WTC11 (cell line): ENCODE data around the gene GNAO1. TPM values are rescaled to one million over a fixed set of nuclear protein-coding genes. Genes with fewer than 3 reads are reported as not detected.

Experiments used
- ATAC-seq: fragments of 200-7000 bp; cut with Tn5 transposase; 2 replicates; pipeline ENCODE4 v1.10.0; 2021; ENCODE audit warnings: mild to moderate bottlenecking, moderate library complexity
- CTCF ChIA-PET: fragments of 300-600 bp; sonication (Branson Sonifier 250); formaldehyde crosslinking; loops from one replicate; lab custom pipeline; 2021; ENCODE audit warnings: antibody characterized with exemption; lab: Charles Lee
- POLR2A ChIA-PET: fragments of 350-600 bp; sonication (Branson Sonifier 250); formaldehyde crosslinking; loops from one replicate; lab custom pipeline; 2021; ENCODE audit warnings: antibody characterized with exemption; lab: Charles Lee
- DNase-seq: peaks from one replicate; pipeline ENCODE4 v3.0.0; 2021; ENCODE audit warnings: low spot score
- H3K27ac Mint-ChIP-seq: 2 replicates; pipeline ENCODE4 v1.8.0; 2021; ENCODE audit warnings: mixed read lengths
- H3K27me3 Mint-ChIP-seq: 2 replicates; pipeline ENCODE4 v1.8.0; 2021; ENCODE audit warnings: low read depth, mild to moderate bottlenecking, moderate library complexity, mixed read lengths
- H3K36me3 Mint-ChIP-seq: 2 replicates; pipeline ENCODE4 v1.8.0; 2021; ENCODE audit warnings: mixed read lengths
- H3K4me1 Mint-ChIP-seq: 2 replicates; pipeline ENCODE4 v1.8.0; 2022; ENCODE audit warnings: mixed read lengths
- H3K4me3 Mint-ChIP-seq: 2 replicates; pipeline ENCODE4 v1.8.0; 2021; ENCODE audit warnings: mild to moderate bottlenecking, moderate library complexity, mixed read lengths
- H3K9me3 Mint-ChIP-seq: 2 replicates; pipeline ENCODE4 v1.8.0; 2021; ENCODE audit warnings: mixed read lengths
- ARID4B ChIP-seq: sonication (generic); formaldehyde crosslinking; IDR thresholded peaks from 2 replicates; pipeline ENCODE4 v1.8.0; 2023; ENCODE audit warnings: missing genetic modification reagents, mild to moderate bottlenecking, borderline replicate concordance
- ESRRA ChIP-seq: sonication (generic); formaldehyde crosslinking; IDR thresholded peaks from 2 replicates; pipeline ENCODE4 v1.8.1; 2022; ENCODE audit warnings: mild to moderate bottlenecking, missing genetic modification reagents, borderline replicate concordance
- ETV6 ChIP-seq: sonication (generic); formaldehyde crosslinking; IDR thresholded peaks from 2 replicates; pipeline ENCODE4 v1.8.1; 2022; ENCODE audit warnings: mild to moderate bottlenecking, missing genetic modification reagents
- GABPB1 ChIP-seq: sonication (generic); formaldehyde crosslinking; IDR thresholded peaks from 2 replicates; pipeline ENCODE4 v1.8.1; 2023; ENCODE audit warnings: mild to moderate bottlenecking, missing genetic modification reagents
- IRF1 ChIP-seq: sonication (generic); formaldehyde crosslinking; IDR thresholded peaks from 2 replicates; pipeline ENCODE4 v1.8.0; 2023; ENCODE audit warnings: missing genetic modification reagents
- NFE2L1 ChIP-seq: sonication (generic); formaldehyde crosslinking; IDR thresholded peaks from 2 replicates; pipeline ENCODE4 v1.8.1; 2023; ENCODE audit warnings: missing genetic modification reagents
- SP1 ChIP-seq: sonication (generic); formaldehyde crosslinking; conservative IDR thresholded peaks from 2 replicates; pipeline ENCODE4 v1.8.1; 2022; ENCODE audit warnings: missing genetic modification reagents
- TCF7 ChIP-seq: sonication (generic); formaldehyde crosslinking; IDR thresholded peaks from 2 replicates; pipeline ENCODE4 v1.8.0; 2022; ENCODE audit warnings: mild to moderate bottlenecking, low read depth, missing genetic modification reagents, moderate library complexity
- ZNF219 ChIP-seq: sonication (generic); formaldehyde crosslinking; IDR thresholded peaks from 2 replicates; pipeline ENCODE4 v1.8.0; 2023; ENCODE audit warnings: missing genetic modification reagents, mild to moderate bottlenecking, borderline replicate concordance
- ZNF317 ChIP-seq: sonication (generic); formaldehyde crosslinking; IDR thresholded peaks from 2 replicates; pipeline ENCODE4 v1.8.1; 2023; ENCODE audit warnings: low read depth, mild to moderate bottlenecking, moderate library complexity, missing genetic modification reagents, borderline replicate concordance
- ZNF396 ChIP-seq: fragments of 250-450 bp; sonication (Bioruptor Pico); IDR thresholded peaks from 2 replicates; pipeline ENCODE4 v1.8.0; 2021; ENCODE audit warnings: mild to moderate bottlenecking, moderate library complexity, borderline replicate concordance
- ZNF423 ChIP-seq: fragments of 250-450 bp; sonication (Bioruptor Pico); IDR thresholded peaks from 2 replicates; pipeline ENCODE4 v2.1.2; 2022; ENCODE audit warnings: mild to moderate bottlenecking, moderate library complexity
- total RNA-seq: library from RNA; stranded (reverse); gene quantifications from 3 replicates; pipeline ENCODE4 v1.2.3, GENCODE V29; 2021
- TF ChIP-seq, protein P1 (sequence below): sonication (generic); formaldehyde crosslinking; IDR thresholded peaks from 2 replicates; pipeline ENCODE4 v1.8.0; 2022; ENCODE audit warnings: mild to moderate bottlenecking, missing genetic modification reagents
- TF ChIP-seq, protein P2 (sequence below): fragments of 200-600 bp; IDR thresholded peaks from 2 replicates; pipeline ENCODE4 v1.8.0; 2022; ENCODE audit warnings: antibody characterized with exemption
- TF ChIP-seq, protein P3 (sequence below): sonication (generic); formaldehyde crosslinking; IDR thresholded peaks from 2 replicates; pipeline ENCODE4 v1.8.0; 2022; ENCODE audit warnings: mild to moderate bottlenecking, missing genetic modification reagents

The GNAO1 gene
- total RNA-seq, 1 experiment from 2014 or later, result 30.6 TPM

- ChIA-PET POLR2A (no interaction called here), CTCF (interaction anchor here (1.8 to 5.2 kb wide), 2 partner anchors 9 to 18 kb away, joined by 5 to 44 read pairs; no protein-coding TSS in a partner anchor)
- DNase-seq (no peak), ATAC-seq (no peak)
- Mint-ChIP-seq H3K4me1 (no peaks in the 10 kb centered on the region), H3K9me3 (no peaks in the 10 kb centered on the region), H3K27ac (no peak overlapping the region), H3K27me3 (no peaks in the 10 kb centered on the region), H3K4me3 (no peak overlapping the region), H3K36me3 (no peaks in the 10 kb centered on the region)
- TF ChIP-seq, protein P1, sequence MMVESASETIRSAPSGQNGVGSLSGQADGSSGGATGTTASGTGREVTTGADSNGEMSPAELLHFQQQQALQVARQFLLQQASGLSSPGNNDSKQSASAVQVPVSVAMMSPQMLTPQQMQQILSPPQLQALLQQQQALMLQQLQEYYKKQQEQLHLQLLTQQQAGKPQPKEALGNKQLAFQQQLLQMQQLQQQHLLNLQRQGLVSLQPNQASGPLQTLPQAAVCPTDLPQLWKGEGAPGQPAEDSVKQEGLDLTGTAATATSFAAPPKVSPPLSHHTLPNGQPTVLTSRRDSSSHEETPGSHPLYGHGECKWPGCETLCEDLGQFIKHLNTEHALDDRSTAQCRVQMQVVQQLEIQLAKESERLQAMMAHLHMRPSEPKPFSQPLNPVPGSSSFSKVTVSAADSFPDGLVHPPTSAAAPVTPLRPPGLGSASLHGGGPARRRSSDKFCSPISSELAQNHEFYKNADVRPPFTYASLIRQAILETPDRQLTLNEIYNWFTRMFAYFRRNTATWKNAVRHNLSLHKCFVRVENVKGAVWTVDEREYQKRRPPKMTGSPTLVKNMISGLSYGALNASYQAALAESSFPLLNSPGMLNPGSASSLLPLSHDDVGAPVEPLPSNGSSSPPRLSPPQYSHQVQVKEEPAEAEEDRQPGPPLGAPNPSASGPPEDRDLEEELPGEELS (CRISPR knock-in tag), result no peak
- TF ChIP-seq, protein P2, sequence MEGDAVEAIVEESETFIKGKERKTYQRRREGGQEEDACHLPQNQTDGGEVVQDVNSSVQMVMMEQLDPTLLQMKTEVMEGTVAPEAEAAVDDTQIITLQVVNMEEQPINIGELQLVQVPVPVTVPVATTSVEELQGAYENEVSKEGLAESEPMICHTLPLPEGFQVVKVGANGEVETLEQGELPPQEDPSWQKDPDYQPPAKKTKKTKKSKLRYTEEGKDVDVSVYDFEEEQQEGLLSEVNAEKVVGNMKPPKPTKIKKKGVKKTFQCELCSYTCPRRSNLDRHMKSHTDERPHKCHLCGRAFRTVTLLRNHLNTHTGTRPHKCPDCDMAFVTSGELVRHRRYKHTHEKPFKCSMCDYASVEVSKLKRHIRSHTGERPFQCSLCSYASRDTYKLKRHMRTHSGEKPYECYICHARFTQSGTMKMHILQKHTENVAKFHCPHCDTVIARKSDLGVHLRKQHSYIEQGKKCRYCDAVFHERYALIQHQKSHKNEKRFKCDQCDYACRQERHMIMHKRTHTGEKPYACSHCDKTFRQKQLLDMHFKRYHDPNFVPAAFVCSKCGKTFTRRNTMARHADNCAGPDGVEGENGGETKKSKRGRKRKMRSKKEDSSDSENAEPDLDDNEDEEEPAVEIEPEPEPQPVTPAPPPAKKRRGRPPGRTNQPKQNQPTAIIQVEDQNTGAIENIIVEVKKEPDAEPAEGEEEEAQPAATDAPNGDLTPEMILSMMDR, result no peak
- TF ChIP-seq ARID4B (no peak), NFE2L1 (CRISPR knock-in tag) (no peak), ZNF396 (CRISPR knock-in tag) (no peak), TCF7 (CRISPR knock-in tag) (no peak), ZNF317 (no peak), GABPB1 (CRISPR knock-in tag) (no peak), ZNF219 (CRISPR knock-in tag) (no peak), SP1 (CRISPR knock-in tag) (no peak), ETV6 (CRISPR knock-in tag) (no peak), ZNF423 (no peak), IRF1 (no peak), ESRRA (CRISPR knock-in tag) (no peak)
- TF ChIP-seq, protein P3, sequence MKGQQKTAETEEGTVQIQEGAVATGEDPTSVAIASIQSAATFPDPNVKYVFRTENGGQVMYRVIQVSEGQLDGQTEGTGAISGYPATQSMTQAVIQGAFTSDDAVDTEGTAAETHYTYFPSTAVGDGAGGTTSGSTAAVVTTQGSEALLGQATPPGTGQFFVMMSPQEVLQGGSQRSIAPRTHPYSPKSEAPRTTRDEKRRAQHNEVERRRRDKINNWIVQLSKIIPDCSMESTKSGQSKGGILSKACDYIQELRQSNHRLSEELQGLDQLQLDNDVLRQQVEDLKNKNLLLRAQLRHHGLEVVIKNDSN (CRISPR knock-in tag), result no peak
Measured at GRCh38 chr16:56338566-56339318, 147.5 kb downstream of the GNAO1 start.
